Liver (tissue), 3 donors: ENCODE measurements around the gene CDK11A.

Experiments
- HNF4A ChIP-seq, 2 donors: conservative IDR thresholded peaks; 2 replicates each; pipeline ENCODE4 v1.6.1; 2016; ENCODE audit warnings: antibody characterized with exemption in 2 of 2, mild to moderate bottlenecking in 2 of 2
- HNF4G ChIP-seq: IDR thresholded peaks from 2 replicates; pipeline ENCODE4 v1.6.1; 2016; ENCODE audit warnings: antibody characterized with exemption
- SP1 ChIP-seq: IDR thresholded peaks from 2 replicates; pipeline ENCODE4 v1.6.1; 2018; ENCODE audit warnings: antibody characterized with exemption, mild to moderate bottlenecking
- YY1 ChIP-seq: IDR thresholded peaks from 2 replicates; pipeline ENCODE4 v1.6.1; 2016; ENCODE audit warnings: antibody characterized with exemption, mild to moderate bottlenecking
- TF ChIP-seq, protein P1 (sequence below): IDR thresholded peaks from 2 replicates; pipeline ENCODE4 v1.6.1; 2016; ENCODE audit warnings: antibody characterized with exemption
- TF ChIP-seq, protein P2 (sequence below): fragments of 150-350 bp; IDR thresholded peaks from 2 replicates; pipeline ENCODE4 v1.5.1; 2017; ENCODE audit warnings: improper control_type of control experiment, low read depth, low read length; ENCODE audit not compliant: missing input control
- donor health status: healthy.
- donor health status: healthy.

DNA sequence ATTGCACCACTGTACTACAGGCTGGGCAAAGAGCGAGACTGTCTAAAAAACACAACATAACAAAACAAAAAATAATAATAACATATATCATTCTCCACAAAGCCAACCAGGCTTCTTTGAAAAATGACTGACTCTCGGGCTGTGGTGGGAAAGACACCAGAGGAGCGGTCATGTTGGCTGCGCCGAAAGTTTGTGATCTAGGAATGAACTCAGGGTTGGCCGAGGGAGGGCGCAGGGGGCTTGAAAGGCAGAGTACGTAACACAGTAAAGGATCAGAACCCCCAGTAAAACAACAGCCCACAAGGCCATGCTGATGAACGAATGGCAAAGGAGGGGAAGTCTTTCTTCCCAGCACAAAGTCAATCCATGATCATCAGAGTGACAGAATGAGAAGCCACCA is 36.3 kb downstream of the CDK11A start:
- TF ChIP-seq HNF4A (conservative IDR thresholded peaks at IDR 0.05), result no peak
- TF ChIP-seq, protein P1, sequence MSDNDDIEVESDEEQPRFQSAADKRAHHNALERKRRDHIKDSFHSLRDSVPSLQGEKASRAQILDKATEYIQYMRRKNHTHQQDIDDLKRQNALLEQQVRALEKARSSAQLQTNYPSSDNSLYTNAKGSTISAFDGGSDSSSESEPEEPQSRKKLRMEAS, result no peak
- TF ChIP-seq, protein P2, sequence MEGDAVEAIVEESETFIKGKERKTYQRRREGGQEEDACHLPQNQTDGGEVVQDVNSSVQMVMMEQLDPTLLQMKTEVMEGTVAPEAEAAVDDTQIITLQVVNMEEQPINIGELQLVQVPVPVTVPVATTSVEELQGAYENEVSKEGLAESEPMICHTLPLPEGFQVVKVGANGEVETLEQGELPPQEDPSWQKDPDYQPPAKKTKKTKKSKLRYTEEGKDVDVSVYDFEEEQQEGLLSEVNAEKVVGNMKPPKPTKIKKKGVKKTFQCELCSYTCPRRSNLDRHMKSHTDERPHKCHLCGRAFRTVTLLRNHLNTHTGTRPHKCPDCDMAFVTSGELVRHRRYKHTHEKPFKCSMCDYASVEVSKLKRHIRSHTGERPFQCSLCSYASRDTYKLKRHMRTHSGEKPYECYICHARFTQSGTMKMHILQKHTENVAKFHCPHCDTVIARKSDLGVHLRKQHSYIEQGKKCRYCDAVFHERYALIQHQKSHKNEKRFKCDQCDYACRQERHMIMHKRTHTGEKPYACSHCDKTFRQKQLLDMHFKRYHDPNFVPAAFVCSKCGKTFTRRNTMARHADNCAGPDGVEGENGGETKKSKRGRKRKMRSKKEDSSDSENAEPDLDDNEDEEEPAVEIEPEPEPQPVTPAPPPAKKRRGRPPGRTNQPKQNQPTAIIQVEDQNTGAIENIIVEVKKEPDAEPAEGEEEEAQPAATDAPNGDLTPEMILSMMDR, result no peak
- TF ChIP-seq SP1, result no peak
- no peak for TF ChIP-seq HNF4G
- no peak for TF ChIP-seq YY1
